Measurements from ENCODE around the gene RNF114.
"Not testable (repeated sequence)": the region's sequence is repeated elsewhere in the genome, so short reads cannot be mapped to it uniquely, and the experiment has no call there.

RNF114 gene

DNA sequence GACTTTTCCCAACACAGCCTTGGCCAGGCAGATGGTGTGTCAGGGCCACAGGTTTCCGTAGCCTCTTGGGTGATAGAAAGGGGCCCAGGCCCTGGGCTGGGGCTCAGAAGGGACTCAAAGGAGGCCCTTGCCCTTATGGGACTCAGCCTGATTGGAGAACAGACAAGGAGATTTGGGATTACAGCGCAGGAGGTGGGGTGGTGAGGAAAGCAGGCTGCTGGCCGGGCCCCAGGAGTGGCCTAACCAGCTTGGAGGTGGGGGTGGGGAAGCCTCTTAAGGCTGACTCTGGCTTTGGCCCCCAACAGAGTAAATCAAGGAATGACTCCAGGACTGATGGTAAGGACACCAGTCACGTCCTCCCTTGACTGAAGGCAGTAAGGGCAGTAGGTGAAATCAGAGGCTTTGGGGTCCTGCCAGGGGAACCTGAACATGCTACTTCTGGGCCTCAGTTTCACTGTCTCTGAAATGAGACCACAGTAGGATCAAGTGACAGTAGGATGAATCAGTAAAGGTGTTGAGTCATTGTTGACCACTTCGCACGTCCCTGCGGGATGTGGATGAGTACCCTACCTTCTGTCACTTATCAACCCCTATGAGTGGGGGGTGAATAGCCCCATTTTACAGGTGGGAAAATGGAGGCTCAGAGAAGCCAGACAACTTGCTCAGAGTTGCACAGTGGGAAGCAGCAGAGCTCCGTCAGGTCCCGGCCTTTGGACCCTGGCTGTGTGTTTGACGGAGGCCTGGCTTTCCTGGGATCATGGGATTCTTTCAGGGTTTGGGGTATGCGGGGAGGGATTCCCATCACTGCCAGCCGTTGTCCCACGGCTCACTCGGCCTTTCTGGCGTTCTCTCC, 51.0 kb downstream of the RNF114 start:
- DNase-seq, result no peak

DNA sequence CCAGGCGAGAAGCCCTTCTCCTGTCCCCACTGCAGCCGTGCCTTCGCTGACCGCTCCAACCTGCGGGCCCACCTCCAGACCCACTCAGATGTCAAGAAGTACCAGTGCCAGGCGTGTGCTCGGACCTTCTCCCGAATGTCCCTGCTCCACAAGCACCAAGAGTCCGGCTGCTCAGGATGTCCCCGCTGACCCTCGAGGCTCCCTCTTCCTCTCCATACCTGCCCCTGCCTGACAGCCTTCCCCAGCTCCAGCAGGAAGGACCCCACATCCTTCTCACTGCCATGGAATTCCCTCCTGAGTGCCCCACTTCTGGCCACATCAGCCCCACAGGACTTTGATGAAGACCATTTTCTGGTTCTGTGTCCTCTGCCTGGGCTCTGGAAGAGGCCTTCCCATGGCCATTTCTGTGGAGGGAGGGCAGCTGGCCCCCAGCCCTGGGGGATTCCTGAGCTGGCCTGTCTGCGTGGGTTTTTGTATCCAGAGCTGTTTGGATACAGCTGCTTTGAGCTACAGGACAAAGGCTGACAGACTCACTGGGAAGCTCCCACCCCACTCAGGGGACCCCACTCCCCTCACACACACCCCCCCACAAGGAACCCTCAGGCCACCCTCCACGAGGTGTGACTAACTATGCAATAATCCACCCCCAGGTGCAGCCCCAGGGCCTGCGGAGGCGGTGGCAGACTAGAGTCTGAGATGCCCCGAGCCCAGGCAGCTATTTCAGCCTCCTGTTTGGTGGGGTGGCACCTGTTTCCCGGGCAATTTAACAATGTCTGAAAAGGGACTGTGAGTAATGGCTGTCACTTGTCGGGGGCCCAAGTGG, 51.9 kb downstream of the RNF114 start:
- no peak for DNase-seq

DNA sequence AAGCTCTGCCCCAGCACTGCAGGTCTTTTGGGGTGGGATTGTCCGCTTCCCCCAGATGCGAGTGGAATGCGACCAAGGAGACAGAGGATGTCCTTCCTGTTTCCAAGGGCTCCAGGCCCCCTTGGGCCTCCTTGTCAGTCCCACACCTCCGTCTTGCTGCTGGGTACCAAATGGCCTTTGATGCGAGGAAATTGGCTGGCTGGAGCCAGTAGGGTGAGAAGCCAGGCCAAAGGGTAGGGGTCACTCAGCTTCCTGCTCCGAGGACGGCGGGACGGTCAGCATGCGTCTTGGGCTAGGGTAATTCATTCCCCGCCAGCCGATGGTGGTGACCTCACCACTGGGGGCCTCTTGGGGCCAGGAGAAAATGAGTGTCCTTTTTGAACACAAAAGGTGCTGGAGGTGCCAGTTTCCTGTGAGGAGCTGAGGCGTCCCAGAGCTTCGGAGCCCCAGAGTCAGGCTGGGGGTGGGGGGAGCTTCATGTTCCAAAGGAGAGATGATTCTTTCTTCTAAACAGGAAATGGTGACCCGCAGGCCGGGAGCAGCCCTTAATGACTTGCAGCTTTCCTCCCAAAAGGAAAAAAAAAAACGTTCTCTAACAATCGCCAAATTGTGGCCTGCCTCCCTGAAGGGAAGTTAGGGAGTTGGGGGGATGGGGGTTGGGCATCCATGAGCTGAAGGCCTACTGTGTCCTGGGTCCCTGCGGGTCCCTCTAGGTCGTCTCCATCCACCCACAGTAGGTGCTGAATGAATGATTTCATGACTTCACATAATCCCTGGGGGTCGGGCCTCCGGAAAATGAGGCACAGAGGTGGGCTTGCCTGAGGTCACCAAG, 53.3 kb downstream of the RNF114 start:
- no peak for DNase-seq

DNA sequence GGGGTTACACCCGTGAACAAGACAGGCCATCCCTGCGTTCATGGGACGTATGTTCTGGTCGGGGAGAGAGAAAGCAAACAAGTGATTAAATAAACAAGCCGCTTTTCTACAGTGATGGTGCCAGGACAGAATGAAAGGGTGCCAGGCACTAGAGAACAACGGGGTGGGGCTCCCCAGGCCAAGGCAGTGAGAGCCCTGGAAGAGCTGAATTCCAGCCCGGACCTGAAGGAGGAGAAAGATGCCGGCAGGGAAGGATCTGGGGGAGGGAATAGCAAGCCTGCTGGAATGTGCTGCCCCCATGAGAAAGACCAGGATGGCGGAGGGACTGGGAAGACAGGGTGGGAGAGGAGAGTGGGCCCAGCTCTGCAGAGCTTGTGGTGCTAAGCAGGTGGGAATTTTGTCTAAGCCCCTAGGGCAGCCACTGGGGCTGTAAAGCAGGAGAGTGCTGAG, 54.1 kb downstream of the RNF114 start:
- DNase-seq, result no peak

DNA sequence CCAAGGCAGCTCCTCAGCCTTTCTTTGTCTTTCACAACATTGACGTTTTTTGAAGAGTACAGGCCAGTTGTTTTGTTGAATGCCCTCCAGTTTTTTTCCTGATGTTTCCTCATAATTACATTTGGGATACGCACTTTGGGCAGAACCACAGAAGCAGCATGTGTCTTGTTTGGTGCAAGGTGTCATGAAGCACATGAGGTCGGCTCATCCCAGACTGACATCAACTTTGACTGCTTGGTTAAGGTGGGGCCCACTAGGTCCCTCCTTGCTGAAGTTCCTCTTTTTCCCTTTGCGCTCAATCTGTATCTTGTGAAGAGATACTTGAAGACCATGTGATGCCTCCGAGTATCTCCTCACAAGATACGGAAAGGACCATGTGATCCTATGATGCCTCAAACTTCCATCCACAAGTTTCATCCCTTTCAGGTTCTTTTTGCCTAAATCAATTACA, 57.1 kb downstream of the RNF114 start:
- DNase-seq, result no peak

DNA sequence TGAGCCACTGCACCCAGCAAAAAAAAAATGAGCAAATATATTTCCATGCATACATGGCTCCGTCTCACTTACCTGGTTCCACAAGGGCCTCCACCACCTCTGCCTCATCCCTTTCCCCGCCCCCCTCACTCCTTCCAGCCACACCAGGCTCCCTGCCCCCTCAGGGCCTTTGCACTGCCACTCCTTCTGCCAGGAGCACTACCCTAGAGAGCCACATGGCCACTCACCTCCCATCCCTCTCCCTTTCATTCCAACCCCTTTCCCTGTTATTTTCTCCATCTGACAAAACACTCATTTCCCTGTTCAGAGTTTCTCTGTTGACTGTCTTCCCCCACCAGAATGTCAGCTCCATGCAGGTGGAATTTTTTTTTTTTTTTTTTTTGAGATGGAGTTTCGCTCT, 59.4 kb downstream of the RNF114 start:
- no peak for DNase-seq

DNA sequence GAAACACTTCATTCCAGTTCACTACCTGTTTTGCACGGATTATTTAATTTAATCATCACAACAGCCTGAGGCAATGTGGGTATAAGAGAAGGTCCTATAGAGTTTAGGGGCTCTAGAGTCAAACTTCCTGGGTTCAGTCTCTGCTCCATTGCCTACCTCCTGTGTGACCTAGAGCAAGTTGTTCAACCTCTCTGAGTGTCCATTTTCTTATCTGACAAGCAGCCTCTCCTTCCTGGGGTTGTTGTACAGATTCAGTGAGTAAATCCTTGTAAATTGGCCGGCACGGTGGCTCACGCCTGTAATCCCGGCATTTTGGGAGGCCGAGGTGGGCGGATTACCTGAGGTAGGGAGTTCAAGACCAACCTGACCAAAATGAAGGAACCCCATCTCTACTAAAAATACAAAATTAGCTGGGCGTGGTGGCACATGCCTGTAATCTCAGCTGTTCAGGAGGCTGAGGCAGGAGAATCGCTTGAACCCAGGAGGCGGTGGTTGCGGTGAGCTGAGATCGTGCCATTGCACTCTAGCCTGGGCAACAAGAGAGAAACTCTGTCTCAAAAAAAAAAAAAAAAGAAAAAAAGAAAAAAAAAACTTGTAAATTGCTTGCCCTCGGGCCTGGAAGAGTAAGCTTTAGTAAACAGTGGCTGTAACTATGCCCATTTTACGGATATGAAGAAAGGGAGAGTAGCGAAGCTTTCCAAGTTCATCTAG, 62.4 kb downstream of the RNF114 start:
- not testable (repeated sequence) for DNase-seq

DNA sequence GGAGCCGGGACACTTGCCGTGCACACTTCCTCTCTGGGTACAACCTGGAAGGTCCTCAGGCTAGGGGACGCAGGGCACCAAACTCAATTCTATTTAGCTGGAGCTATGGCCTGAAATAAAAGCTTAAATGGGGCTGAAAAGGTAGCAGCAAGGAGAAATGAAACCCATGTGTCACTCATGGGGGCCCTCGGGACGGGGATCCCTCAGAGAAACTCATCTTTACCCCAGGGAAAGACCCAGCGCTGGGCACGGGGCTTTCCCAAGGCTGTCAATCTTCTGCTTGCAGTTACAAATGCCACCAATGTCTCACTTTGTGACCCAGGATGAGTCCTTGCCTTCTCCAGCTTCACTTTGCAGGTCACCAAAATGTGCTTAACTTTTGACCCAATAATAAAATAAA, 63.1 kb downstream of the RNF114 start:
- DNase-seq, result no peak

DNA sequence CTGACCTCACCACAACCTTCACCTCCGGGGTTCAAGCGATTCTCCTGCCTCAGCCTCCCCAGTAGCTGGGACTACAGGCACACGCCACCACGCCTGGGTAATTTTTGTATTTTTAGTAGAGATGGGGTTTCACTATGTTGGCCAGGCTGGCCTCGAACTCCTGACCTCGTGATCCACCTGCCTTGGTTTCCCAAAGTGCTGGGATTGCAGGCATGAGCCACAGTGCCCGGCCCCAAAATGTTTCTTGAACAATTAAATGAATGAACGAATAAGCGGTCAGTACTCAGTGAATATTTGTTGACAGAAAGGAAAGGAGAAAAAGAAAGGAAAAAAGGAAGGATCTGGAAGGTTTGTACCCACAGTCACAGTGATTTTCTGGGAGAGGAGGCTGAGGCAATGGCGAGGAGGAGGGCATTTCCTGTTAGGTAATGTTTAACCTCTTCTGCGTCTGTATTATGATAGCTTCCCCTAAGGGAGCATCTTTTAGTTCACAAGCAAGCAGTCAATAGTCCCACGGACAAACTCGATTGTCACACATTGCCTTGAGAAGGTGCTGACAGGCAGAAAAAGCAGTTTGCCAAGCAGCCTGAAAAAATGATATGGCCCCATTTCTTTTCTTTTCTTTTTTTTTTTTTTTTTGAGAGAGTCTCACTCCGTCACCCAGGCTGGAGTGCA, 64.5 kb downstream of the RNF114 start:
- DNase-seq, result not testable (repeated sequence)

DNA sequence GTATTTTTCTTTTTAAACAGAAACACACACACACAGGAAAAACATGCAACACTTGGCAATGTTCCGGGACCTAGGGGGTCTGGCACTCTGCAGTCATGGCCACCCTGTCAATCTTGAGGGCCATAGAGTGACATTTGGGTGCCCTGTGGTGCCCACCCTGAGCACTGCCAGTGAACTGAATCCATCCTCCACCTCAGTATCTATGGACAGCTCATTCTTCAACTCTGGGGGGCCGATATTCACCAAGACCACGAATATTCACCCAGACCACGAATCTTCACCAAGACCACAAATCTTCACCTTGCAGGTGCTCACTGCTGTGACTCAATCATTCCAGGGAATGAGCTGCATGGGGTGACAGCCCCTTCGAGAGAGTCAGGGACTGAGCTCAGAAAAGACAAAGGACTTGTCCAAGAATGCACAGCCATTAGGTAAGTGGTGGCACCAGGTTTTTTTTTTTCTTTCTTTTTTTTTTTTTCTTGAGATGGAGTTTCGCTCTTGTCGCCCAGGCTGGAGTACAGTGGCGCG, 65.7 kb downstream of the RNF114 start:
- DNase-seq, result no peak

DNA sequence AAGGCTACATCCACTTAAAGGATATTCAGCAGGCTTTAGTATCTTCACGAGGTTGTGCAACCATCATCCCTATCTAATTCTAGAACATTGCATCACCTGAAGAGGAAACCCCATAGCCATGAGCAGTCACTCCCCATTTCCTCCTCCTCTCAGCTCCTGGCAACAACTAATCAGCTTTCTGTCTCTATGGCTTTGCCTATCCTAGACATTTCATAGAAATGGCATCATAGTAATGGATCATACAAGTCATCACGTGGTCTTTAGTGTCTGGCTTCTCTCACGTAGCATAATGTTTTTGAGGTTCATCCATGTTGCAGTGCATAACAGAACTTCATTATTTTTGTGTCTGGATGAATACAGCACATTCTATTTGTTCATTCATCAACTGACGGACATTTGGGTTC, 67.1 kb downstream of the RNF114 start:
- no peak for DNase-seq

All from NCI-H2029 (cell line).